Body of pancreas (tissue), 4 donors: ENCODE results near the gene DENND2D. TPM values are rescaled to one million over a fixed set of nuclear protein-coding genes. Genes with fewer than 3 reads are reported as not detected.

Source experiments
- ATAC-seq: fragments of 150-250 bp; one replicate; pipeline ENCODE4 v1.9.1; 2016
- DNase-seq, 4 donors: peaks; one replicate each; pipeline ENCODE4 v3.0.0-alpha.2; 2019
- H3K27ac ChIP-seq, 4 donors: fragments of 200-600 bp; sonication (generic); 1 replicate in 3 of 4; 2 replicates in 1 of 4; pipeline versions ENCODE4 v1.5.1 to v1.6.1; 2016 to 2019; ENCODE audit warnings: mild to moderate bottlenecking in 1 of 4, mixed read lengths in 1 of 4, moderate library complexity in 1 of 4
- H3K27me3 ChIP-seq, 2 donors: fragments of 200-600 bp; sonication (generic); one replicate each; pipeline ENCODE4 v1.6.0; 2016; ENCODE audit warnings: mild to moderate bottlenecking in 1 of 2
- H3K36me3 ChIP-seq, 2 donors: fragments of 200-600 bp; sonication (generic); replicated peaks in 1 of 2; 2 replicates each; pipeline ENCODE4 v1.5.1; 2016; ENCODE audit warnings: low read depth in 2 of 2; ENCODE audit not compliant: insufficient read depth in 1 of 2
- H3K4me1 ChIP-seq: fragments of 200-600 bp; sonication (generic); one replicate; pipeline ENCODE4 v1.6.0; 2016
- H3K4me3 ChIP-seq, 2 donors: fragments of 200-600 bp; sonication (generic); 1 replicate in 1 of 2; 2 replicates in 1 of 2; pipeline ENCODE4 v1.5.1; 2016 to 2019
- H3K9me3 ChIP-seq, 3 donors: fragments of 200-600 bp; sonication (generic); 1 replicate in 2 of 3; 2 replicates in 1 of 3; pipeline ENCODE4 v1.5.1; 2016
- POLR2A ChIP-seq, 3 donors: fragments of 450-650 bp; IDR thresholded peaks; one replicate each; pipeline ENCODE4 v1.6.1; 2016; ENCODE audit warnings: antibody characterized with exemption in 3 of 3, mild to moderate bottlenecking in 2 of 3
- WGBS, 2 donors: methylation state at CpG; one replicate each; pipeline ENCODE4 v1.1.5; 2017; 5-methylcytosine and 5-hydroxymethylcytosine counted together
- intact Hi-C: fragments of 100-400 bp; cut with DNase I; formaldehyde crosslinking; loops from one replicate; pipeline ENCODE4 v1.15.1; 2023
- total RNA-seq, 2 donors: library from RNA; depleted of rRNA; stranded (reverse); fragments of >200 nt; gene quantifications; one replicate each; pipeline ENCODE4 v1.1.0, GENCODE V29; 2016
- TF ChIP-seq, protein P1 (sequence below), 7 experiments: fragments of 450-650 bp in 4 of 7; fragments of 200-600 bp in 3 of 7; sonication (generic) in 3 of 7; IDR thresholded peaks; one replicate each; pipeline ENCODE4 v1.5.1; 2016 to 2019; ENCODE audit warnings: antibody characterized with exemption in 7 of 7

DENND2D gene, protein sequence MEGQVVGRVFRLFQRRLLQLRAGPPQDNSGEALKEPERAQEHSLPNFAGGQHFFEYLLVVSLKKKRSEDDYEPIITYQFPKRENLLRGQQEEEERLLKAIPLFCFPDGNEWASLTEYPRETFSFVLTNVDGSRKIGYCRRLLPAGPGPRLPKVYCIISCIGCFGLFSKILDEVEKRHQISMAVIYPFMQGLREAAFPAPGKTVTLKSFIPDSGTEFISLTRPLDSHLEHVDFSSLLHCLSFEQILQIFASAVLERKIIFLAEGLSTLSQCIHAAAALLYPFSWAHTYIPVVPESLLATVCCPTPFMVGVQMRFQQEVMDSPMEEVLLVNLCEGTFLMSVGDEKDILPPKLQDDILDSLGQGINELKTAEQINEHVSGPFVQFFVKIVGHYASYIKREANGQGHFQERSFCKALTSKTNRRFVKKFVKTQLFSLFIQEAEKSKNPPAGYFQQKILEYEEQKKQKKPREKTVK
- total RNA-seq = 10 to 100 TPM; 16.1 to 35.3 TPM

DNA sequence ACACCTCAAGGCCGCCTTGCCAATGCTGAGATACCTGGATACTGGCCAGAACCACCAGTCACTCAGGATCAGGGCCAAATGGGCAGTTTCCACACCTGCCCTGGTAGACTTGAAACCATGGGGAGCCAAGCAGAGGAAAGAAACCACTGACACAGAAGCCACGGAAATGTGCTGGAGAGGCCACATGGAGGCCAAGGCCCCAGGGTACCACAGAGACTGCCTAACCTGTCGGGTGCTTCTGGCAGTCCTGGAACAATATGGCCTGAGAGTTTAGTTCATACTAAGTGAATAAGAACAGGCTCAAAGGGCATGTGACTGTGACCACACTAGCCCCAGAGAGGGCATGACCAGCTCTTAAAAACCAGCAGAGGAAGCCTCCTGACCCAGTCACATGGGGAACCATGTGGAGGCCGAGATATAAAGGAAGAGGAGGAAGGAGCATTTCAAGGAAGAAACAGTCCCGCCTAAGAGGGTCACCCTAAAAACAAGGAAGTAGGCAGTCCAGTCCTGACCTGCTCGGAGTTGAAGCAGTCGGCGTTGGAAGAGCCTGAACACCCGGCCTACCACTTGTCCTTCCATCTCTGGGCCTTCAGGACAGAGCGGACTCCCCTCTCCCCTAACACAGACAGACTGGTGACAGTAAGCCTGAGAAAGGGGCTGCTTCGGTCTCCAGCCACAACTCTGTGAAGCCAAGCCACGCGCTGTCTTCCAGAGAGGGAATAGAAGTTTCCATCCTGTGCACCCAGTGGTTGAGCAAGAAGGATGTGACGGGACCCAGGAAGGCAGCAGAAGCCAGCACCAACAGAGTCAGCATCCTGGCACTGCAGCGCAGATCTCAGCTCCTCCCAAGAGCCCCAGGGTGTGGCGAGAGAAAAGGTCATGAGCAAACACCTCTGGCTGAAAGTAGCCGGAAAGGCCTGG lies at the start of gene DENND2D:
TSS of gene DENND2D (minus strand) at position 766 of the 921 bp plus-strand sequence. CDS start at position 579, 187 bp downstream.
- Histone ChIP-seq H3K36me3 (no peaks in the 10 kb centered on the region), H3K27me3 (no peaks in the 10 kb centered on the region), H3K4me1 (peaks cover 63% of the 10 kb centered on the region), H3K9me3 (no peaks in the 10 kb centered on the region), H3K27ac (peak within 1 kb of the TSS; percentile 45 to 96 (median 78)), H3K4me3 (no peak within 1 kb of the TSS)
- intact Hi-C loops = no loop called here
- DNase-seq (peak; percentile 78 to 88 (median 86)), ATAC-seq (peak; percentile 43)
- peak in 1 of 3 donors; percentile 59 for TF ChIP-seq POLR2A (IDR thresholded peaks at IDR 0.05)
- TF ChIP-seq, protein P1, sequence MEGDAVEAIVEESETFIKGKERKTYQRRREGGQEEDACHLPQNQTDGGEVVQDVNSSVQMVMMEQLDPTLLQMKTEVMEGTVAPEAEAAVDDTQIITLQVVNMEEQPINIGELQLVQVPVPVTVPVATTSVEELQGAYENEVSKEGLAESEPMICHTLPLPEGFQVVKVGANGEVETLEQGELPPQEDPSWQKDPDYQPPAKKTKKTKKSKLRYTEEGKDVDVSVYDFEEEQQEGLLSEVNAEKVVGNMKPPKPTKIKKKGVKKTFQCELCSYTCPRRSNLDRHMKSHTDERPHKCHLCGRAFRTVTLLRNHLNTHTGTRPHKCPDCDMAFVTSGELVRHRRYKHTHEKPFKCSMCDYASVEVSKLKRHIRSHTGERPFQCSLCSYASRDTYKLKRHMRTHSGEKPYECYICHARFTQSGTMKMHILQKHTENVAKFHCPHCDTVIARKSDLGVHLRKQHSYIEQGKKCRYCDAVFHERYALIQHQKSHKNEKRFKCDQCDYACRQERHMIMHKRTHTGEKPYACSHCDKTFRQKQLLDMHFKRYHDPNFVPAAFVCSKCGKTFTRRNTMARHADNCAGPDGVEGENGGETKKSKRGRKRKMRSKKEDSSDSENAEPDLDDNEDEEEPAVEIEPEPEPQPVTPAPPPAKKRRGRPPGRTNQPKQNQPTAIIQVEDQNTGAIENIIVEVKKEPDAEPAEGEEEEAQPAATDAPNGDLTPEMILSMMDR (IDR thresholded peaks at IDR 0.05) = no peak
- 56 to 70% methylated on average over 8 to 17 of the region's 17 CpGs for WGBS, 2 donors

DNA sequence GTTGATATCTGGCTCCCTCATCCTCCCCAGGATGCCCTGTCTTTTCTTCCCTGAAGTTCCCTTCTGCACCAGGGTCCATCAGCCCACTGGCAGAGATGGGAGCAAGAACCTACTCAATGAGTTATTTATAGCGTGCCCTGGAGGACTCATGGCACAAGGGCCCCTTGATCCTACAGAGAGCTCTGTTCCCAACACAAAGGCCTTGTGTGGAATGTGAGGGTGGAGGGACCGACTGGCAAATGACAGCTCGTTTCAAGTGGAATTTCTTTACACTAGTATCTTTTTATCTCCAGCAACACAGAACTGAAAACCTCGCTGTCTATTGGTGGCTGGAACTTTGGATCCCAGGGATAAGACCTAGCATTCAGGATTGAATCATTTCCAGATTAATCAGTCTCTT lies 49.5 kb upstream of the DENND2D start:
- Histone ChIP-seq H3K27ac (no peak overlapping the region), H3K36me3 (no peaks in the 10 kb centered on the region), H3K4me1 (peaks cover 3% of the 10 kb centered on the region), H3K9me3 (no peaks in the 10 kb centered on the region), H3K4me3 (no peak overlapping the region), H3K27me3 (no peaks in the 10 kb centered on the region)
- WGBS, 2 donors = 73 to 75% methylated on average over 4 of the region's 4 CpGs
- intact Hi-C loops = no loop called here
- ATAC-seq (no peak), DNase-seq (no peak)
- TF ChIP-seq POLR2A (IDR thresholded peaks at IDR 0.05) = no peak

DNA sequence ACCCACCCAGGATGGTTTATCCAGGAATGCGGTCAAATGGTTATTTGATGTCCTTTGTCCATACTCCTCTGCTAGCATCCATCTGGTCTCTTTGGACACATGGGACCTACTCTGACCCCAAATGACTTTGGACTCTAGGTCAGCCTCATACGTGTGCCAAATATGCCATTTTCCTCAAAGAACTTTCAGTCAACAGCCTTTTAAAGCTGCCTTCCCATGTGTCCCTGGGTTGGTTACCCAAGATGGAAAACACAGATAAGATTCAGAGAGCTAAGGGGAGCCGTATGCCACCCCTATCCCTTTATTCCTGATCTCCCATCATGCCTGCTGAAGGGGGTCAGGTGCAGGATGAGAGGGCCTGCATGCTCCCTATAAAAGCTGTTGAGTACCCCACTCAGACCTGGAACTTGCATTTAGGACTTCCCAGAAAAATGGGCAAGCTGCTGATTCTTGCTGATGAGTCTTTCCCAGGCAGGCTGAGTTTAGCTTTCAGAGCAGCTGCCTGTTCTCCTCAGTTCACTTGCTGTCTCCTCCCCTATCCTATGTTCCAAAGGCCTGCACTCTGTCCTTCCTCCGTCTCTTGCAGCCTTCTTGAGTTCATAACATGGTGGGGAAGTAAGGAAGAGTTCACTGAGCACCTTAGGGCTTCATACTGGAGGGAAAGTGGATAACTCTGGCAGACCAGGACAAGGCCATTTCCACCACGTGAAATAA lies 46.8 kb upstream of the DENND2D start:
- TF ChIP-seq, protein P1 (IDR thresholded peaks at IDR 0.05) = no peak
- TF ChIP-seq POLR2A (IDR thresholded peaks at IDR 0.05) = no peak
- WGBS, 2 donors = 78 to 86% methylated on average over 5 of the region's 5 CpGs
- Histone ChIP-seq H3K36me3 (no peaks in the 10 kb centered on the region), H3K9me3 (no peaks in the 10 kb centered on the region), H3K4me3 (no peak overlapping the region), H3K27ac (no peak overlapping the region), H3K27me3 (no peaks in the 10 kb centered on the region), H3K4me1 (peaks cover 7% of the 10 kb centered on the region)
- DNase-seq (no peak), ATAC-seq (no peak)
- intact Hi-C loops = no loop called here

DNA sequence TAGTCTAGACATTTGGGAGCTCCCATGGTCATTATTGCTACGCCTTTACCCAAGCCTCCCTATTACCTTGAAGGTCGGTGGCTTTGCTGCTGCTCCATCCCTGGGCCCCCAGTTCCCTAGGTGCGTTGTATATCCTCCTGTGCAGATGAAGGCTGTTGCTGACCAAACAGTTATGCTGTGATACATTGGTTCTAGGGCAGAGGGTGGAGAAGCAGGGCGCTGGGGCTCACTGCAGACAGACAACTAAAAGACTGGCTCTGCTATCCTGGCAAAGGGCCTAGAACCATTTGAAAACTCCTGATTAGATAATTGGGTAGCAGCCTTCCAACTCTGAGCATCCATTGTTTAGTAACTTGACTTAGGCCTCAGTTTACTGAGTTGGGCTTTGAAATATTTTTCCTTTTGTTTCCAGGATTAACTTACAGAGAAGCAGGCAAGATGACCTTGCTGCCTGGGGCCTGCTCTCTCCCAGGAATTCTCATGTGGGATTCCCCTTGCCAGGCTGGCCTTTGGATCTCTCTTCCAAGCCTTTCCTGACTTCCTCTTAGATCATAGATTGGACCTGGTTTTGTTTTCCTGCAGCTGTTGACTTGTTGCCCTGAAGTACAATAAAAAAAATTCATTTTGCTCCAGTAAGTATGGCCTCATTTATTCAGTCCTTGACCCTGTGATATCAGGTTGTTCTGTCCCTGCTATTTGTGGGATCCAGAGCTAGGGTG lies 42.5 kb upstream of the DENND2D start:
- DNase-seq (no peak), ATAC-seq (peak; percentile 73)
- Histone ChIP-seq H3K4me3 (no peak overlapping the region), H3K4me1 (peaks cover 7% of the 10 kb centered on the region), H3K27ac (peak overlapping the region in 1 of 4 donors; percentile 45), H3K9me3 (no peaks in the 10 kb centered on the region), H3K27me3 (no peaks in the 10 kb centered on the region), H3K36me3 (no peaks in the 10 kb centered on the region)
- TF ChIP-seq, protein P1 (IDR thresholded peaks at IDR 0.05) = no peak
- no peak for TF ChIP-seq POLR2A (IDR thresholded peaks at IDR 0.05)
- intact Hi-C loops = no loop called here
- 35 to 68% methylated on average over 4 of the region's 4 CpGs for WGBS, 2 donors
